WTC11 (cell line): Measurements from ENCODE around the gene NQO2.

Source experiments
- CREB1 ChIP-seq: sonication (generic); formaldehyde crosslinking; IDR thresholded peaks from 2 replicates; pipeline ENCODE4 v1.8.0; 2023; ENCODE audit warnings: mild to moderate bottlenecking, missing genetic modification reagents
- E2F1 ChIP-seq: sonication (generic); formaldehyde crosslinking; IDR thresholded peaks from 2 replicates; pipeline ENCODE4 v1.8.0; 2022; ENCODE audit warnings: mild to moderate bottlenecking, missing genetic modification reagents
- JAZF1 ChIP-seq: fragments of 250-450 bp; sonication (Bioruptor Pico); IDR thresholded peaks from 2 replicates; pipeline ENCODE4 v1.9.0; 2021; ENCODE audit warnings: moderate library complexity, mild to moderate bottlenecking, inconsistent platforms
- JUN ChIP-seq: sonication (generic); formaldehyde crosslinking; IDR thresholded peaks from 2 replicates; pipeline ENCODE4 v1.8.0; 2023; ENCODE audit warnings: mild to moderate bottlenecking, missing genetic modification reagents
- SP1 ChIP-seq: sonication (generic); formaldehyde crosslinking; conservative IDR thresholded peaks from 2 replicates; pipeline ENCODE4 v1.8.1; 2022; ENCODE audit warnings: missing genetic modification reagents
- TF ChIP-seq, protein P1 (sequence below): fragments of 200-600 bp; IDR thresholded peaks from 2 replicates; pipeline ENCODE4 v1.8.0; 2022; ENCODE audit warnings: antibody characterized with exemption

DNA sequence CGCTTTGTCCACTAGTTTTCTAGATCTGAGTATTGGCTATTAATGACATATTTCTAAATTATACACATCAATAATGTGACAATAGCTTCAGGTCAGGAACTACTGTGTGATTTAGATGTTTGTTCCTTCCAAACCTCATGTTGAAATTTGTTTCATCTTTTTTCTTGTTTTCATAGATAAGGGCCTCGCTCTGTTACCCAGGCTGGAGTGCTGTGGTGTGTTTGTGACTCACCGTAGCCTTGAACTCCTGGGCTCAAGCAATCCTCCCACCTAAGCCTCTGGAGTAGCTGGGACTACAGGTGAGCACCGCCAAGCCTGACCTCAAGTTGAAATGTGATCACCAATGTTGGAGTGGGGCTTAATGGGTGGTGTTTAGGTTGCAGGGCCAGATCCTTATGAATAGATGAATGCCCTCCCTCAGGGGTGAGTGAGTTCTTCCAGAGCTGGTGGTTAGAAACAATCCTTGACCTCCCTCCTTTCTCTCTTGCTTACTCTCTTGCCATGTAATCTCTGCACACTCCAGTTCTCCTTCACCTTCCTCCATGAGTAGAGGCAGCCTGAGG, 5.9 kb upstream of the NQO2 start:
- TF ChIP-seq SP1 (CRISPR knock-in tag) (no peak), CREB1 (no peak), E2F1 (CRISPR knock-in tag) (no peak), JAZF1 (no peak), JUN (CRISPR knock-in tag) (no peak)
- TF ChIP-seq, protein P1, sequence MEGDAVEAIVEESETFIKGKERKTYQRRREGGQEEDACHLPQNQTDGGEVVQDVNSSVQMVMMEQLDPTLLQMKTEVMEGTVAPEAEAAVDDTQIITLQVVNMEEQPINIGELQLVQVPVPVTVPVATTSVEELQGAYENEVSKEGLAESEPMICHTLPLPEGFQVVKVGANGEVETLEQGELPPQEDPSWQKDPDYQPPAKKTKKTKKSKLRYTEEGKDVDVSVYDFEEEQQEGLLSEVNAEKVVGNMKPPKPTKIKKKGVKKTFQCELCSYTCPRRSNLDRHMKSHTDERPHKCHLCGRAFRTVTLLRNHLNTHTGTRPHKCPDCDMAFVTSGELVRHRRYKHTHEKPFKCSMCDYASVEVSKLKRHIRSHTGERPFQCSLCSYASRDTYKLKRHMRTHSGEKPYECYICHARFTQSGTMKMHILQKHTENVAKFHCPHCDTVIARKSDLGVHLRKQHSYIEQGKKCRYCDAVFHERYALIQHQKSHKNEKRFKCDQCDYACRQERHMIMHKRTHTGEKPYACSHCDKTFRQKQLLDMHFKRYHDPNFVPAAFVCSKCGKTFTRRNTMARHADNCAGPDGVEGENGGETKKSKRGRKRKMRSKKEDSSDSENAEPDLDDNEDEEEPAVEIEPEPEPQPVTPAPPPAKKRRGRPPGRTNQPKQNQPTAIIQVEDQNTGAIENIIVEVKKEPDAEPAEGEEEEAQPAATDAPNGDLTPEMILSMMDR, result no peak
